IPS-11a (cell line): ENCODE results near the gene TENM3.

Experiments used
- H3K4me3 ChIP-seq: one replicate; pipeline ENCODE4 v1.5.1; 2013; ENCODE audit warnings: low read depth, low read length, control low read depth

Gene TENM3

GRCh38 chr4:182758273-182758672 lies 515.1 kb downstream of the TENM3 start:
- no peak overlapping the region for H3K4me3 ChIP-seq

- H3K4me3 ChIP-seq: no peak overlapping the region
Observed at GRCh38 chr4:182760551-182761043, 517.4 kb downstream of the TENM3 start.

- H3K4me3 ChIP-seq: no peak overlapping the region
Observed at GRCh38 chr4:182764137-182764536, 520.9 kb downstream of the TENM3 start.

- H3K4me3 ChIP-seq: no peak overlapping the region
Observed at GRCh38 chr4:182764642-182765041, 521.4 kb downstream of the TENM3 start.

GRCh38 chr4:182765987-182766856 lies 523.0 kb downstream of the TENM3 start:
- H3K4me3 ChIP-seq: no peak overlapping the region

- H3K4me3 ChIP-seq: no peak overlapping the region
Observed at GRCh38 chr4:182766857-182767250, 523.7 kb downstream of the TENM3 start.

GRCh38 chr4:182768838-182769237 lies 525.6 kb downstream of the TENM3 start:
- no peak overlapping the region for H3K4me3 ChIP-seq

- no peak overlapping the region for H3K4me3 ChIP-seq
Observed at GRCh38 chr4:182770259-182770995, 527.2 kb downstream of the TENM3 start.

- no peak overlapping the region for H3K4me3 ChIP-seq
Observed at GRCh38 chr4:182770996-182771514, 527.9 kb downstream of the TENM3 start.

- H3K4me3 ChIP-seq: no peak overlapping the region
Observed at GRCh38 chr4:182775075-182775474, 531.9 kb downstream of the TENM3 start.

- H3K4me3 ChIP-seq: no peak overlapping the region
Observed at GRCh38 chr4:182776376-182777105, 533.3 kb downstream of the TENM3 start.

GRCh38 chr4:182778222-182778982 lies 535.2 kb downstream of the TENM3 start:
- H3K4me3 ChIP-seq: no peak overlapping the region

- H3K4me3 ChIP-seq: no peak overlapping the region
Observed at GRCh38 chr4:182786991-182787390, 543.8 kb downstream of the TENM3 start.

GRCh38 chr4:182788201-182788600 lies 545.0 kb downstream of the TENM3 start:
- no peak overlapping the region for H3K4me3 ChIP-seq

GRCh38 chr4:182789529-182789928 lies 546.3 kb downstream of the TENM3 start:
- H3K4me3 ChIP-seq: no peak overlapping the region

GRCh38 chr4:182795446-182796238 lies 552.4 kb downstream of the TENM3 start:
- no peak overlapping the region for H3K4me3 ChIP-seq

- no peak overlapping the region for H3K4me3 ChIP-seq
Observed at GRCh38 chr4:182799515-182800215, 556.5 kb downstream of the TENM3 start.

- no peak overlapping the region for H3K4me3 ChIP-seq
Observed at GRCh38 chr4:182800216-182800515, 557.0 kb downstream of the TENM3 start.

GRCh38 chr4:182801636-182802035 lies 558.4 kb downstream of the TENM3 start:
- no peak overlapping the region for H3K4me3 ChIP-seq
